ENCODE data around the gene ADO. TPM values are rescaled to one million over a fixed set of nuclear protein-coding genes. Genes with fewer than 3 reads are reported as not detected.

ADO gene
- 52.3 and 55.8 TPM in 2 replicates for total RNA-seq

- peak within 1 kb of the TSS; percentile 90 for H3K4me3 Mint-ChIP-seq
- peak within 1 kb of the TSS; percentile 95 for H3K27ac Mint-ChIP-seq
- peaks cover 31% of the 10 kb centered on the region for H3K36me3 Mint-ChIP-seq (ENCODE audit: low read depth)
- peaks cover 41% of the 10 kb centered on the region for H3K4me1 Mint-ChIP-seq (ENCODE audit: low read depth)
- intact Hi-C loops (cut with micrococcal nuclease) = loop anchor here (1.0 kb wide), 7 partner anchors 12 to 329 kb away; partner anchors contain the start of genes EGR2 and NRBF2
- H3K27me3 Mint-ChIP-seq (ENCODE audit: insufficient read depth) = peaks cover 11% of the 10 kb centered on the region
- no peaks in the 10 kb centered on the region for H3K9me3 Mint-ChIP-seq
- DNase-seq (ENCODE audit: low spot score) = peak; percentile 68
Measured at GRCh38 chr10:62804356-62805230, at the start of gene ADO. Gene ADO (plus strand): TSS chr10:62804720. CDS start chr10:62805060, 340 bp downstream.

- no peak overlapping the region for H3K4me3 Mint-ChIP-seq
- intact Hi-C loops (cut with micrococcal nuclease) = no loop called here
- no peak for DNase-seq (ENCODE audit: low spot score)
- H3K4me1 Mint-ChIP-seq (ENCODE audit: low read depth) = peaks cover 21% of the 10 kb centered on the region
- H3K9me3 Mint-ChIP-seq = peaks cover 3% of the 10 kb centered on the region
- peaks cover 1% of the 10 kb centered on the region for H3K36me3 Mint-ChIP-seq (ENCODE audit: low read depth)
- H3K27me3 Mint-ChIP-seq (ENCODE audit: insufficient read depth) = peaks cover 2% of the 10 kb centered on the region
- no peak overlapping the region for H3K27ac Mint-ChIP-seq
Measured at GRCh38 chr10:62754963-62755362, 49.6 kb upstream of the ADO start.

DNA sequence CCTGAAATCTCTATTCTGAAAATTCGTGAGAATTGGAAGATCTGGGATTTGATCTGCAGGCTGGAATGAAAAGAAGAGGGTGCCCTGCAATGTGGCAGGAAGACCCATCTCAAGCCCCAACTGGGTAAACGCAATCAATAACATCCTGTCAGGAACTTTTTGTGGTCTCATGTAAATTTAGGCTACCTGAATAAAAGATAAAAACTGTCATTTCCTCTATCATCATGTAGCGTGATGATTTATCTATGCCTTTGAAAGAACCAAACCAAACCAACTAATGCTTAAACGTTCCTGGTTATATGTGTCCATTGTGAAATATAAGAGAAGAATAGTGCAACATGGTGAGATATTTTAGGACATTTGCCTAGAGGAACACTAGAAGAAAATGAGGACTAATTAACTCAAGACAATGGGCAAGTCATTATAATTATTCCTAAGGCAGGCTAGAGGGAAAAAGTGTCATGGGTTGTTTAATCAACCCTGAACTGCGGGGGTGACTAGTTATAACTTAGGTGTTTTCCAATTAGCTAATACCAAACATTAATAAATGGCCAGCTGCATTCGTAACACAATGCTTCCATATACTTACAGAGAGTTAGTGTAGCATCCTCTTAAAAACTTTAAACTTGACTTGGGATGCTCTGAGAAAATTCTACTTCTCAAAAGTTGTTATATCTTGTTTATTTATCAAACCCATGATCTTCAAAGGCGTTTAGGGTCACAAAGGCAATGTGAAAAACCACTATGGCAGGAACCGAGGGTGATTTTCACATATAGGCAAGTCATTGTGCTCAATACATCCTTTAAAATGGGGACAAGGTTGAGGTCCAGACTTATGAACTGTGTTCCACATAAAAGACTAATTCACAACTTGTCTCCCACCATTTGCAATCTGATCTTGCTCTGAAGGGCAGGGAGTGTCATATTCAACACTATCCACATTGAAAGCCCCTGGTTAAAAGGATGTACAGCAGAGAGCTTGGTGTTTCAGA is 48.6 kb upstream of the ADO start:
- Mint-ChIP-seq H3K27me3 (ENCODE audit: insufficient read depth) (peaks cover 2% of the 10 kb centered on the region), H3K27ac (no peak overlapping the region), H3K4me3 (no peak overlapping the region), H3K9me3 (peaks cover 3% of the 10 kb centered on the region), H3K4me1 (ENCODE audit: low read depth) (peaks cover 22% of the 10 kb centered on the region), H3K36me3 (ENCODE audit: low read depth) (peaks cover 1% of the 10 kb centered on the region)
- intact Hi-C loops (cut with micrococcal nuclease) = no loop called here
- DNase-seq (ENCODE audit: low spot score) = no peak

DNA sequence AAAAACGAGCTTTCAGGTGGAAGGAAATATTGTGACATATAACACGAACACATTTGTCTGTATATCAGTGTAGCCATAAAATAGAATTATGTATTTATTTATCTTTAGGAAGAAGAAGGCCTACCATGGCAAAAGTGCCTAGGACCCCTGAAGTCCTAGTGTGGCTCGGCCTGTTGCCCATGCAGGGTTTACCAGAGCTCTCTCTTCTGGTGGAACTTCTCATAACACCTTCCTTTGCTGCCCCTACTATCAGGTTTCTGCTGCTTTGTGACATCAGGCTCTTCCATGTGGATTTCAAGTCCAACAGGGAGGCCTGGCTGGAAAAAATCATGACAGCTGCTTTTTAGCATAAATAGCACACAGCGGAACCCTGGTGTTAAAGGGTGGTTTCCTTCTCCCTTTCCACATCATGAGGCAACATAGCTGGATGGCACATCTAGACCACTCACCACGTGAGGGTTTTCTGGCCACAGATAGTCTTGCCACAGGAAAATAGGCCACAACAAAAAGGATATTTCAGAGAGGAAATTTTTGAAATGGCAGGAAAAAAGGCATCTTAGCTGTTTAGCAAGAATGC is 44.8 kb upstream of the ADO start:
- H3K27me3 Mint-ChIP-seq (ENCODE audit: insufficient read depth) = peaks cover 2% of the 10 kb centered on the region
- no peak overlapping the region for H3K27ac Mint-ChIP-seq
- DNase-seq (ENCODE audit: low spot score) = no peak
- H3K9me3 Mint-ChIP-seq = peaks cover 3% of the 10 kb centered on the region
- no peaks in the 10 kb centered on the region for H3K36me3 Mint-ChIP-seq (ENCODE audit: low read depth)
- H3K4me1 Mint-ChIP-seq (ENCODE audit: low read depth) = peaks cover 27% of the 10 kb centered on the region
- no peak overlapping the region for H3K4me3 Mint-ChIP-seq
- intact Hi-C loops (cut with micrococcal nuclease) = no loop called here

- Mint-ChIP-seq H3K4me3 (no peak overlapping the region), H3K27ac (no peak overlapping the region), H3K9me3 (no peaks in the 10 kb centered on the region), H3K27me3 (ENCODE audit: insufficient read depth) (peaks cover 2% of the 10 kb centered on the region), H3K36me3 (ENCODE audit: low read depth) (no peaks in the 10 kb centered on the region), H3K4me1 (ENCODE audit: low read depth) (peaks cover 20% of the 10 kb centered on the region)
- intact Hi-C loops (cut with micrococcal nuclease) = no loop called here
- no peak for DNase-seq (ENCODE audit: low spot score)
Measured at GRCh38 chr10:62760401-62760800, 44.1 kb upstream of the ADO start.

DNA sequence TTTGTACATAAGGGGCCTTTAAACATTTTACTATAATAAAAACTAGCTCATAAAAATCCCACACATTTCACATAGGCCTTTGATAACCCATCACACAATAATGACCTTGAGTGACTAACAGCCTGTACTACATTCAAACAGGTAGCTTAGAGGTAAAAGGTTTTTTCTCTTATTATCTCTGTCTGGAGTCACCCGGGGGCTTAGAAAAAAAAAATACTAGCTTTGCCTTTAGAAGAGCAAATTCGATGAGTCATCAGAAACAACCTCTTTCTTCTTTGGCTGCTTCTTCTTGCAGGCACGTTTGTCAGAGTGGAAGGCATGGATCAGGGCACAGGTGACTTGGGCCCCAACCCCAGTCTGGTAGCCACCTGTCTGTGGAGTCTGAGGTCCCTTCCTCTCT is 43.4 kb upstream of the ADO start:
- no peak for DNase-seq (ENCODE audit: low spot score)
- Mint-ChIP-seq H3K4me1 (ENCODE audit: low read depth) (peaks cover 12% of the 10 kb centered on the region), H3K9me3 (no peaks in the 10 kb centered on the region), H3K27ac (no peak overlapping the region), H3K36me3 (ENCODE audit: low read depth) (no peaks in the 10 kb centered on the region), H3K27me3 (ENCODE audit: insufficient read depth) (peaks cover 2% of the 10 kb centered on the region), H3K4me3 (no peak overlapping the region)
- intact Hi-C loops (cut with micrococcal nuclease) = no loop called here

GRCh38 chr10:62763155-62763554 is 41.4 kb upstream of the ADO start:
- DNase-seq (ENCODE audit: low spot score) = no peak
- H3K27ac Mint-ChIP-seq = no peak overlapping the region
- H3K27me3 Mint-ChIP-seq (ENCODE audit: insufficient read depth) = peaks cover 3% of the 10 kb centered on the region
- no peak overlapping the region for H3K4me3 Mint-ChIP-seq
- no peaks in the 10 kb centered on the region for H3K36me3 Mint-ChIP-seq (ENCODE audit: low read depth)
- no peaks in the 10 kb centered on the region for H3K9me3 Mint-ChIP-seq
- H3K4me1 Mint-ChIP-seq (ENCODE audit: low read depth) = peaks cover 7% of the 10 kb centered on the region
- intact Hi-C loops (cut with micrococcal nuclease) = no loop called here

DNA sequence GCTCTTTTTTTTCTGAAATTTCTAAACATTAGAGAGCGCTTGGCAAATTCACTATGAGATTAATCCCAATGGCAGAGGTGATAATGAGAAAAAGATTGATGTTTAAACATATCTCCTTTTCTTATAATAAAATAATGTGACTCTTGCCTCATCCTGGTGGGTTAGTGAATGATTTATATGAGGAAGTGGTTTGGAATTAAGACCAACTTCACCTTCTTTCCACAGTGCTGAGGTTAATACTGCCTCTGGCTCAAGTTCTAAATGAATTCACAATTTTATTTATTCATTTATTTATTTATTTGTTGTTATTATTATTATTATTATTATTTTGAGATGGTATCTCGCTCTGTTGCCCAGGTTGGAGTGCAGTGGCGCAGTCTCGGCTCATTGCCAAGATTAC is 40.5 kb upstream of the ADO start:
- Mint-ChIP-seq H3K36me3 (ENCODE audit: low read depth) (no peaks in the 10 kb centered on the region), H3K27ac (no peak overlapping the region), H3K9me3 (no peaks in the 10 kb centered on the region), H3K4me1 (ENCODE audit: low read depth) (peaks cover 8% of the 10 kb centered on the region), H3K4me3 (no peak overlapping the region), H3K27me3 (ENCODE audit: insufficient read depth) (peaks cover 1% of the 10 kb centered on the region)
- intact Hi-C loops (cut with micrococcal nuclease) = no loop called here
- DNase-seq (ENCODE audit: low spot score) = no peak

DNA sequence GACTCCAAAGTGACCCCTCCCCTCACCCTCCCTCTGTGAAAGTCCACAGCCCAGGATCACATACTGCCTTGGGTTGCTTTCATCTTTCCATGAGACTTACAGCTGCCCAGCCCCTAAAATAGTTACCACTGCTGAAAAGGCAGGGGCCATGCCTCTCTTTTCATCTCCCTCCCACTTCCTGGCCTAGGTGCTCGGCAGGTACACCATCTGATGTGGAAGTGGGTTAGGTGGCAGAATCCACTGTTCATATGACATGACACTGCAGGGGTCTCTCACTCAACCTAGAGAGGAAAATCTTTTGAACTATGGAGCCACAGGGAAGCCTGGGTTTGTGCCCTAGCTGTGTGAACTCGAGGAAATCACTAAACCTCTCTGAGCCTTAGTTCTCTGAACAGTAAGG is 38.8 kb upstream of the ADO start:
- intact Hi-C loops (cut with micrococcal nuclease) = no loop called here
- Mint-ChIP-seq H3K36me3 (ENCODE audit: low read depth) (no peaks in the 10 kb centered on the region), H3K27ac (no peak overlapping the region), H3K9me3 (no peaks in the 10 kb centered on the region), H3K4me3 (no peak overlapping the region), H3K4me1 (ENCODE audit: low read depth) (peaks cover 19% of the 10 kb centered on the region), H3K27me3 (ENCODE audit: insufficient read depth) (peaks cover 1% of the 10 kb centered on the region)
- no peak for DNase-seq (ENCODE audit: low spot score)

GRCh38 chr10:62766386-62766785 is 38.1 kb upstream of the ADO start:
- Mint-ChIP-seq H3K4me1 (ENCODE audit: low read depth) (peaks cover 14% of the 10 kb centered on the region), H3K9me3 (no peaks in the 10 kb centered on the region), H3K27me3 (ENCODE audit: insufficient read depth) (peaks cover 1% of the 10 kb centered on the region), H3K4me3 (no peak overlapping the region), H3K27ac (no peak overlapping the region), H3K36me3 (ENCODE audit: low read depth) (no peaks in the 10 kb centered on the region)
- intact Hi-C loops (cut with micrococcal nuclease) = no loop called here
- DNase-seq (ENCODE audit: low spot score) = no peak

GRCh38 chr10:62769574-62770242 is 34.8 kb upstream of the ADO start:
- H3K4me3 Mint-ChIP-seq = no peak overlapping the region
- no peaks in the 10 kb centered on the region for H3K9me3 Mint-ChIP-seq
- peaks cover 13% of the 10 kb centered on the region for H3K27me3 Mint-ChIP-seq (ENCODE audit: insufficient read depth)
- intact Hi-C loops (cut with micrococcal nuclease) = loop anchor here (1.0 kb wide), 1 partner anchor 10 kb away; no protein-coding TSS in a partner anchor
- DNase-seq (ENCODE audit: low spot score) = no peak
- peaks cover 19% of the 10 kb centered on the region for H3K4me1 Mint-ChIP-seq (ENCODE audit: low read depth)
- no peak overlapping the region for H3K27ac Mint-ChIP-seq
- peaks cover 1% of the 10 kb centered on the region for H3K36me3 Mint-ChIP-seq (ENCODE audit: low read depth)
